Right ventricle myocardium inferior (tissue), 1 donor: ENCODE data around the gene MAGEB4. TPM values are rescaled to one million over a fixed set of nuclear protein-coding genes. Genes with fewer than 3 reads are reported as not detected.
"Not testable (repeated sequence)": the region's sequence is repeated elsewhere in the genome, so short reads cannot be mapped to it uniquely, and the experiment has no call there.

Experiments
- ATAC-seq: fragments of 200-7000 bp; cut with Tn5 transposase; one replicate; pipeline ENCODE4 v1.9.1; 2020; ENCODE audit warnings: mild to moderate bottlenecking, moderate library complexity
- DNase-seq: peaks from one replicate; pipeline ENCODE4 v3.0.0; 2021; ENCODE audit errors: missing footprints
- intact Hi-C: fragments of 100-400 bp; cut with DNase I; formaldehyde crosslinking; loops from one replicate; pipeline ENCODE4 v1.11.0; 2022
- long read RNA-seq: library from polyadenylated mRNA; unstranded; transcript quantifications from one replicate; pipeline ENCODE4 v2.0.0, GENCODE V29; 2021
- total RNA-seq: library from RNA; stranded (reverse); fragmentation: NEBNext Ultra II Directional; extraction: Animal tissue kit (Norgen Biotek cat#: 25700); gene quantifications from one replicate; pipeline ENCODE4 v1.2.1, GENCODE V29; 2021
- donor health status: DM: no; HTN: yes; CAD: no; lungs with severe emphysema.

Gene MAGEB4
- not detected for total RNA-seq
- long read RNA-seq = 0 reads

DNA sequence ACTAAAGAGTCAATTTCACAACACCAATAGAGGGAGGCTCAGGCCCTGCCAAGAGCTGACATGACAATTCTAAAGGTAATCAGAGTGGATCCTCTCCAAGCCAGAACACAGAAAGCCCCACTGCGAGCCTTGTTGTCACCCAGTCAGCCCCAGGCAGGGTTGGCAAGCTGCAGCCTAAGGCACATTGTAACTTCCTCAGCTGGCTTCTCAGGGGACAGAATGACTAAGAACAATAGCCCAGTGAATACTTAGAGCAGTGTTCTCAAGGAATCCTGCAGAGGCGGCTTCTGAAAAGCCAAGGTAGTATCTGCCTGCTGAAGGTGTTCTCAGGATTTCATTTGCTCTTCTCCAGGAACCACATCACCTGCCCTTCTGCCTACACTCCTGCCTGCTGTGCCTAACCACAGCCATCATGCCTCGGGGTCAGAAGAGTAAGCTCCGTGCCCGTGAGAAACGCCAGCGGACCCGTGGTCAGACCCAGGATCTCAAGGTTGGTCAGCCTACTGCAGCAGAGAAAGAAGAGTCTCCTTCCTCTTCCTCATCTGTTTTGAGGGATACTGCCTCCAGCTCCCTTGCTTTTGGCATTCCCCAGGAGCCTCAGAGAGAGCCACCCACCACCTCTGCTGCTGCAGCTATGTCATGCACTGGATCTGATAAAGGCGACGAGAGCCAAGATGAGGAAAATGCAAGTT lies at the start of gene MAGEB4:
Gene MAGEB4, plus strand, starts transcription at position 277 of the 692 bp plus-strand sequence. Its CDS starts 136 bp downstream, at position 413.
- DNase-seq = no peak
- intact Hi-C loops = no loop called here
- ATAC-seq = no peak

- ATAC-seq, intact Hi-C loops, DNase-seq: not testable (repeated sequence)
These were observed 47.9 kb upstream of the MAGEB4 start for GRCh38 chrX:30193910-30194309.

DNA sequence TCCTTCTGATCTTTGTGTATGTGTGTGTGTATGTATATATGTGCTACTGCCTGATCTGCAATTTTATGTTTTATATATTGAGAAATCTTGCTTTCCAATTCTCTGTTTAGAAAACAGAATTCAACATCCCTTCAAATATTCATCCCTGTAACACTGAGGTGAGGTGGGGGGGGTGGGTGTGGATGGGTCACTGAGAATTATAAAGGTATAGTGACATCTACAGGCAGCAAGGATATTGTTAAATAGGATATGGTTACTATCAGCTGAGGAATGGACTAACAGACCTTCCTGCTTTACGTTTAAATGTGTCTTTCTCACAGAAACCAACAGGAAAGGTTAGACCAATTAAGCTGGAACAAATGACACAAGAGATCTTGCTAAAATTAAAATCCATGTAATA lies 45.5 kb upstream of the MAGEB4 start:
- intact Hi-C loops = no loop called here
- ATAC-seq (no peak), DNase-seq (no peak)

DNA sequence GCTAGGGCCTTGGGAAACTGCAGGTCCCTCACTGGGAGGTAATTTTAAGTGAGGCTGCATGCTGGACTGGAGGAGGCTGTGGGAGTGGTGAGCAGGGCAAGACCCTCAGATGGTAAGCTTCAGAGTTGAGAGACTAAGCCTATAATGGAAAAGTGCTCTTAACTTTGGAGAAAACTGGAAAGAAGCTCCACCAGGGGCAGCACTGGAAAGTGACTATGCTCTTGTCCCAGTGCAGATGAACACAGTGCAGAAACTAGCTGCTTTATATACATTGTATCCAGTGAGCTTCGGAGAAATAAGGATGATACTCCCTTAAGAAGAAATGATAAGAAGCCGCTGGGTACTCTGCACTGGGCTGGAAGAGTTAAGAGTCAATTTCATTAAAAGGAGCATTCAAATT lies 29.6 kb upstream of the MAGEB4 start:
- DNase-seq = no peak
- intact Hi-C loops = no loop called here
- ATAC-seq = no peak

GRCh38 chrX:30215357-30215843 lies 26.4 kb upstream of the MAGEB4 start, which contains the start of gene MAGEB2:
Gene MAGEB2, plus strand, starts transcription at chrX:30215563. Its CDS starts 3,018 bp downstream, at chrX:30218581.
- intact Hi-C loops = no loop called here
- no peak for DNase-seq
- ATAC-seq = no peak

- DNase-seq = no peak
- no peak for ATAC-seq
- intact Hi-C loops = no loop called here
These were observed 24.3 kb upstream of the MAGEB4 start for GRCh38 chrX:30217465-30217864.

DNA sequence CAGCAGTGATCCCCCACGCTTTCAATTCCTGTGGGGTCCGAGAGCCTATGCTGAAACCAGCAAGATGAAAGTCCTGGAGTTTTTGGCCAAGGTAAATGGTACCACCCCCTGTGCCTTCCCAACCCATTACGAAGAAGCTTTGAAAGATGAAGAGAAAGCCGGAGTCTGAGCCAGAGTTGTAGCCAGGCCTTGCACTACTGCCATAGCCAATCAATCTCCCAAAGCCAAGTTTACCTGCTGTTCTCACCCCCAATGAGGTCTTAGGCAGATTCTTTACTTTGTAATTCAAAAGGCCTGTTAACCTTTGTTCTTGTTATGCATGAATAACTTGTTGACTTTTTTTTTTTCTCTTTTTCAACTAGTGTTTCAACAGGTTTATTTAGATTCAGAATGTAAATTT lies 22.4 kb upstream of the MAGEB4 start:
- no peak for ATAC-seq
- intact Hi-C loops = no loop called here
- no peak for DNase-seq

DNA sequence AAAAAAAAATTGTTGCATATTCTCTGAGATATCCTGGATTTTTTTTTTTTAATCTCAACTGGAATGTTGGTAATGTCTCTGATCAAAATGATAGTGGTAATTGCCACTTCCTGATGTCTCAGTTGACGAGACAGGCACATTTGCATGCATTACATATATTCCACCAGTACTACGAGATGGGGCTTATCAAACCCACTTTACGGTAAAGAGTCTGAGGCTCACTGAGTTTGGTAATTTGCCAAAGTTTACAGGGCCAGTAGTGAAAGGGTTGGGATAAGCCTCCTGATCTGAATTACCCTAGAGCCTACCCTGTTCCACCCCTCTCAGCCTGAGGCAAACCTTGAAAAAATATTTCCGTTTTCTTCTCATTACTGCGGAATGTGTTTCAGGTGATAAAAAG lies 21.1 kb upstream of the MAGEB4 start:
- no peak for DNase-seq
- intact Hi-C loops = no loop called here
- ATAC-seq = no peak

GRCh38 chrX:30224536-30224935 lies 17.3 kb upstream of the MAGEB4 start:
- ATAC-seq = no peak
- no peak for DNase-seq
- intact Hi-C loops = no loop called here

DNA sequence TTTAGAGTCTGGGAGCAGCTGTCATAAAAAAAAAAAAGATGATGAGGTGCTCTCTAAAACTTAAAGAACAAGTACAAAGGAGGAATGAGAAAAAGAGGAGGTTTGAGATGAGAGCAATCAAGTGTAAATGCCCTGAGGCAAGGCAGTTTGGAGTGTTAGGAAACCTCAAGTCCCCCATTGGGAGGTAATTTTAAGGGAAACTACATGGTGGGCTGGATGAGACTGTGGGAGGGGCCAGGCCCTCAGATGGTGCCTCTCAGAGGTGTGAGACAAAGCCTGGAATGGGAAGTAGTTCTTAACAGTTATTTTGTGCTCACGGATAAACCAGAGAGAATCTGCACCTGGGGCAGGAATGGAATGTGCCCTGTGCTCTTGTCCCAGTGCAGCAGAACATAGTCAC lies 13.3 kb upstream of the MAGEB4 start:
- intact Hi-C loops = no loop called here
- ATAC-seq = no peak
- no peak for DNase-seq

DNA sequence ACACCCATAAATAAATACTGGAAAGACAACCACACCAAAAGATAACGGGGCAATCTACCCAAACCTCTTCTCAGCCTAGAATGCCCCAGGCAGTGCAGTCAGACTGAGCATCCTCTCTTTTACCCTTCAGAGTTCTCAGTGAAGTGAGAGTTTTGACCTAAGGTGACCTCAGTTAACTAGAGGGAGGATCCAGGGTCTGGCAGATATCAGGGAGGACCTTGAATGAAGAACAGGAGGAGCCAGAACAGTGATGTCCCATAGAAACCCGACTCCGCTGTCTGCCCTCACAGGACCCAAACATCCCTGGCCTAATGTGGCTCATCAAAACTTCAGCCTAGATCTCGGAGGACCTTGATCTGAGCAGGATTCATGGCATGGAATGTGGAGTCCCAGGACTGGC lies 11.4 kb upstream of the MAGEB4 start, which contains the start of gene MAGEB3:
Gene MAGEB3, plus strand, starts transcription at position 263 of the 400 bp plus-strand sequence. CDS start 5,268 bp downstream, outside the sequence.
- intact Hi-C loops = no loop called here
- ATAC-seq = no peak
- DNase-seq = no peak

- intact Hi-C loops = no loop called here
- DNase-seq (no peak), ATAC-seq (no peak)
These were observed 5.1 kb downstream of the MAGEB4 start, which contains the start of gene MAGEB1 for GRCh38 chrX:30246769-30247489. Gene MAGEB1, plus strand, starts transcription at chrX:30247146. Its CDS starts 3,348 bp downstream, at chrX:30250494.

DNA sequence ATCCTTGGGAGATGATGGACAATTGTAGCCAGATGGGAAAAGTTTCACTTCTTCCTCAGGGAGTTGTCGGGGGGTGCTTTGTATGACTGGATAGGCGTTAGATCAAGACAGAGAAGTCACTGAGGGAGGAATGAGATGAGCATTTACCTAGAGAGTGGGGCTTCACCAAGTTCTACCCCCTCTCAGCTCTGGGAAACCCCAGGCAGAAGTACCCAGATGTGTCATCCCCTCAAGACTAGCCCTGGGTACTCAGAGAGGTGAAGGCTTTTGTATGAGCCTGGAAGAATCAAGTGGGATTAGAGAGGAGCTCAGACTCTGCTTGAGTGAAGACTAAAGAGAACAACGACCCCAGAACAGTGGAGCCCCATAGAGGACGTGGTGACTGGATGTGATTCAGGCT lies 7.1 kb downstream of the MAGEB4 start:
- no peak for DNase-seq
- intact Hi-C loops = no loop called here
- ATAC-seq = no peak

DNA sequence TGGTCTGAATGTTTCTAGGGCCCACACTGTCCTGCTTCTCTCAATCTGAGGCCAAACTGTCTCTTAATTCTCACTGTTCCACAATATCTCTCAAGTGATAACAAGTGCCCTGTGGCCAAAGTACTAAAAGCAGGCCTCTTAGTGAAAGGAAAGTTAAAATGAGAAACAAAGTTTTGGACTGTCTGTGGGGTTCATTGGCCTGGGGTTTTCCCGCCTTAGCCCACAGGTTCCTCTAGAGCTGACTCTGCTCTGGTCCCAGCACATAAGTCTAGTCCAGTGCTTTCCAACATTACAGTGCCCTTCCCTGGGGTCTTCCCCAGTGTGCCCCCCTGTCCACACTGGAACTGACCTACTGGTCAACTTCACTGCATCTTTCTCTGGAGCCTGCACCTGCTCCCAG lies 11.5 kb downstream of the MAGEB4 start:
- intact Hi-C loops = no loop called here

GRCh38 chrX:30259927-30260326 lies 18.1 kb downstream of the MAGEB4 start:
- DNase-seq (no peak), ATAC-seq (no peak)
- intact Hi-C loops = no loop called here

More for the DNA sequence above, 11.5 kb downstream of the MAGEB4 start:
- no peak for DNase-seq
- ATAC-seq = no peak

GRCh38 chrX:30261012-30261411 lies 19.2 kb downstream of the MAGEB4 start:
- no peak for DNase-seq
- intact Hi-C loops = no loop called here
- no peak for ATAC-seq

- intact Hi-C loops = no loop called here
- DNase-seq (no peak), ATAC-seq (no peak)
These were observed 21.0 kb downstream of the MAGEB4 start for GRCh38 chrX:30262763-30263162.

DNA sequence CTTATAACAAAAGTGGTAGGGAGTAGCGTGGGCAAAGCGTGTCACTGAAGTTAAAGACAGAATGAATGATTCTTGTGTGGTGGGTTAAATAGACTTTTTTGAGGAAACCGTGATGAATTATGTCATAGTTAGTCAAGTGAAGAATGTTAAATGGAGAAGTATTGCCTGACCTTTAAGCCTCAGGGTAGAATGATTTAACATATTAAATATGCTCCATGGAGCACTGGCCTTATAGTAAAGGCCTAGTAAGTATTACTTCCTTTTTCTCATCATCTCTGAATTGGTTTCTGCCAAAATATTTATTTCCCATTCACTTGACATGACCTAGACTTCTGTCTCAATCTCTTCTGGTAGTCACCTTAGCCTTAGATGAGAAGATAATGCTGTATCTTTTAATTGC lies 28.8 kb downstream of the MAGEB4 start:
- intact Hi-C loops = loop anchor here (5.0 kb wide), 1 partner anchor 232 kb away; no protein-coding TSS in a partner anchor
- DNase-seq (no peak), ATAC-seq (no peak)

DNA sequence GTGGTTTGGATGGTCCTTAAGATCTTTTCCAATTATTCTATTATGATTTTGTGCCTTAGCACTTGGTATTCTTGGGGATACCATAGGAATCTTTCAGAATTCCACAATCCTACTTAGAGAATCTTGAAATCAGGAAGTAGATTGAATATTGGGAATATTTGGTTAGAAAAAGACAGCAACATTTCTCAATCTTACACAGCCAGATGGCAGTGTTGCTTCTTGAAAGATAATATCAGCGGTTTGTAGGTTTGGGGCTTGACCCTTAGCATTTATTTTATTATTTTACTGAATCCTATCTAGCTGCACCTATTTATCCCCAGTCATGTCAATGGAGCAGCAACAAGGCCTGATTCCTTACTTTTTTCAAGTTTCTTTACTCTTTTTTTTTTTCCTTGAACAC lies 33.7 kb downstream of the MAGEB4 start:
- ATAC-seq (no peak), DNase-seq (no peak)
- intact Hi-C loops = no loop called here

GRCh38 chrX:30278365-30278764 lies 36.6 kb downstream of the MAGEB4 start:
- ATAC-seq (no peak), DNase-seq (no peak)
- intact Hi-C loops = no loop called here
